ENCODE data around the gene LIPG. TPM values are rescaled to one million over a fixed set of nuclear protein-coding genes. Genes with fewer than 3 reads are reported as not detected.

The LIPG gene
- polyA plus RNA-seq, 1 donor, result 32.9 TPM

GRCh38 chr18:49647496-49648168, 85.8 kb downstream of the LIPG start:
- H3K27me3 ChIP-seq (ENCODE audit: control insufficient read depth, insufficient read depth, low read length), result no peaks in the 10 kb centered on the region
- peak overlapping the region; percentile 6 for H3K27ac ChIP-seq (ENCODE audit: low read length)
- H3K4me1 ChIP-seq (ENCODE audit: control insufficient read depth, insufficient read depth, low read length), result peaks cover 16% of the 10 kb centered on the region
- no peak for DNase-seq
- H3K9me3 ChIP-seq (ENCODE audit: control insufficient read depth, low read depth, low read length), result no peaks in the 10 kb centered on the region
- no peaks in the 10 kb centered on the region for H3K36me3 ChIP-seq (ENCODE audit: control insufficient read depth, insufficient read depth, low read length)
- H3K4me3 ChIP-seq (ENCODE audit: low read length), result no peak overlapping the region
- WGBS (ENCODE audit: insufficient coverage, low lambda C conversion rate), result 100% methylated on average over 1 of the region's 8 CpGs

DNA sequence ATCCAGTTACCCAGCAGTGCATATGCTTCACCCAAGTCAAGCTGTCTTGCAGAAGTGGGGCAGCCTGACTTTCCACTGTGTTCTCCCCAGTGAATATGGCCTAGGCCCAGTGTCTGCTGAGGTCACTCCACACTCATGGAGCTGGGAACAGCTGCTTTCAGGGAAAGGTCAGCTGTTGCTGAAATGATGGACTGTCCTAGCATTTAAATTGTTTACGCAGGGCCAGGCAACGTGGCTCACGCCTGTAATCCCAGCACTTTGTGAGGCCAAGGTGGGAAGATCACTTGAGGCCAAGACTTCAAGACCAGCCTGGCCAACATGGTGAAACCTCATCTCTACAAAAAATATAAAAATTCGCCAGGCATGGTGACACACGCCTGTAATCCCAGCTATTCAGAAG, 86.5 kb downstream of the LIPG start:
- Histone ChIP-seq H3K27me3 (ENCODE audit: control insufficient read depth, insufficient read depth, low read length) (no peaks in the 10 kb centered on the region), H3K9me3 (ENCODE audit: control insufficient read depth, low read depth, low read length) (no peaks in the 10 kb centered on the region), H3K36me3 (ENCODE audit: control insufficient read depth, insufficient read depth, low read length) (no peaks in the 10 kb centered on the region), H3K4me3 (ENCODE audit: low read length) (no peak overlapping the region), H3K4me1 (ENCODE audit: control insufficient read depth, insufficient read depth, low read length) (peaks cover 16% of the 10 kb centered on the region), H3K27ac (ENCODE audit: low read length) (no peak overlapping the region)
- no CpG with 5 or more reads among the region's 5 CpGs for WGBS (ENCODE audit: insufficient coverage, low lambda C conversion rate)
- DNase-seq, result no peak

Other genes starting within 250 kb of the LIPG start
- gene DYM, start 101.4 kb upstream of the LIPG start, polyA plus RNA-seq, result 41.5 TPM
- 48.8 TPM for gene C18orf32, start 74.8 kb upstream of the LIPG start, polyA plus RNA-seq
- gene RPL17, start 69.6 kb upstream of the LIPG start, polyA plus RNA-seq, result 2,886 TPM

All from large intestine (tissue), 3 donors.